Right lobe of liver (tissue), 6 donors: ENCODE results near the gene FOXP1. TPM values are rescaled to one million over a fixed set of nuclear protein-coding genes. Genes with fewer than 3 reads are reported as not detected.

Experiments
- ATAC-seq, 4 donors: fragments of 200-7000 bp; cut with Tn5 transposase; one replicate each; pipeline ENCODE4 v1.9.1; 2020; ENCODE audit warnings: mild to moderate bottlenecking in 4 of 4, moderate library complexity in 4 of 4
- DNase-seq, 3 donors: peaks; one replicate each; pipeline ENCODE4 v3.0.0-alpha.2; 2020
- H3K27ac ChIP-seq, 3 donors: fragments of 200-600 bp; one replicate each; pipeline ENCODE4 v1.8.0; 2022
- H3K27me3 ChIP-seq, 2 donors: fragments of 200-600 bp; one replicate each; pipeline ENCODE4 v1.8.0; 2022
- H3K36me3 ChIP-seq, 4 donors: fragments of 200-600 bp; sonication (generic) in 1 of 4; one replicate each; pipeline versions ENCODE4 v1.5.1 to v1.8.0; 2017 to 2022; ENCODE audit warnings: control low read depth in 1 of 4
- H3K4me1 ChIP-seq, 4 donors: fragments of 200-600 bp; sonication (generic) in 1 of 4; one replicate each; pipeline versions ENCODE4 v1.5.1 to v1.8.0; 2017 to 2022; ENCODE audit warnings: control low read depth in 1 of 4
- H3K4me3 ChIP-seq, 3 donors: fragments of 200-600 bp; one replicate each; pipeline ENCODE4 v1.8.0; 2022
- H3K9me3 ChIP-seq, 4 donors: fragments of 200-600 bp; sonication (generic) in 1 of 4; one replicate each; pipeline versions ENCODE4 v1.5.1 to v1.8.0; 2017 to 2022; ENCODE audit warnings: control low read depth in 1 of 4
- CTCF ChIP-seq, 4 donors: fragments of 200-600 bp in 3 of 4; fragments of 450-650 bp in 1 of 4; IDR thresholded peaks; one replicate each; pipeline versions ENCODE4 v1.5.1 to v1.8.0; 2016 to 2022; ENCODE audit warnings: antibody characterized with exemption in 4 of 4, mild to moderate bottlenecking in 2 of 4
- POLR2A ChIP-seq: fragments of 450-650 bp; IDR thresholded peaks from one replicate; pipeline ENCODE4 v1.6.1; 2017; ENCODE audit warnings: antibody characterized with exemption, mild to moderate bottlenecking
- WGBS: methylation state at CpG from one replicate; pipeline ENCODE4 v1.1.6; 2018; ENCODE audit warnings: low coverage, low lambda C conversion rate; ENCODE audit not compliant: insufficient coverage; ENCODE audit errors: missing lambda C conversion rate; 5-methylcytosine and 5-hydroxymethylcytosine counted together
- intact Hi-C, 2 donors: fragments of 100-400 bp; cut with DNase I; formaldehyde crosslinking; loops; one replicate each; pipeline versions ENCODE4 v1.11.2 to v1.14.1; 2022
- total RNA-seq, 6 experiments: library from RNA; depleted of rRNA in 2 of 6; stranded (reverse); fragments of >200 nt in 2 of 6; fragmentation: NEBNext Ultra II Directional in 3 of 6; extraction: Animal tissue kit (Norgen Biotek cat#: 25700) in 3 of 6; gene quantifications; one replicate each; pipeline versions ENCODE4 v1.1.0 to v1.2.4, GENCODE V29; 2016 to 2023
- donor health status: DM: no; HTN: yes; CAD: no.
- donor health status: DM: no; HTN: no; CAD: no.
- donor health status: DM: no; HTN: no; CAD: no.
- donor health status: DM: no; HTN: yes; CAD: no.
- donor health status: DM: no; HTN: yes; CAD: no.

FOXP1 gene
- total RNA-seq, 6 experiments from 2014 or later, result 26.7 to 47.7 (median 35.2) TPM

DNA sequence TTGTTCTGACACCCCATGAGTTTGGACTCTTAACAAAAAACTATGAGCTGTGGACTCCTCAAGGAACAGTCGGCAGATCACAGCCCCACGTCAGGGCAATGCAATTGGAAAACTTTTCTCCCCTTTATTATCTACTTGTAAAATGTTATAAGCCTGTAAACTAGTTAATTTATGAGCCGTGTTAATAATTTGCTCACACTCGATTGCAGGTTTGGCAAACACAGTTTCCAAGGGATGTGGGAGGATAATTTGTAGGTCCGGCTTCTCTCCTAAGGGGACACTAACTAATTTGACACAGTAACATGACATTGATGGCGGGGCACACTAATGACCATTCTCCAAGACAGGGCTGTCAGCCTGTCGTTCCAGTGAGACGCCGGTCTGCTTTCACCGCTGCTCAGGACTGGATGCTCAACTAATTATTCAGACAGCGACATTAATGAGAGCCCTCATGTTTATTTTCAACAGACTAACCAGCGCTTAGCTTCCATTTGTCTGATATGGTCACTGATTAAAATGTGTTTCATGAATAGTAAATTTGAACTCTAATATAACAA, 222.1 kb downstream of the FOXP1 start:
- TF ChIP-seq CTCF (IDR thresholded peaks at IDR 0.05), result no peak
- no peak for TF ChIP-seq POLR2A
- WGBS, result 66% methylated on average over 12 of the region's 12 CpGs
- Histone ChIP-seq H3K9me3 (no peaks in the 10 kb centered on the region), H3K27ac (no peak overlapping the region), H3K36me3 (peaks cover 0 to 10% (median 1%) of the 10 kb centered on the region in 4 donors), H3K4me1 (no peaks in the 10 kb centered on the region), H3K4me3 (no peak overlapping the region), H3K27me3 (no peaks in the 10 kb centered on the region)
- intact Hi-C loops, result no loop called here
- ATAC-seq, result no peak
- no peak for DNase-seq

GRCh38 chr3:71360764-71361163, 222.8 kb downstream of the FOXP1 start:
- intact Hi-C loops, result no loop called here
- H3K27me3 ChIP-seq, result no peaks in the 10 kb centered on the region
- no peaks in the 10 kb centered on the region for H3K9me3 ChIP-seq
- 86% methylated on average over 2 of the region's 2 CpGs for WGBS
- TF ChIP-seq POLR2A (no peak), CTCF (IDR thresholded peaks at IDR 0.05) (no peak)
- no peak overlapping the region for H3K27ac ChIP-seq
- ATAC-seq, result no peak
- DNase-seq, result no peak
- H3K4me1 ChIP-seq, result no peaks in the 10 kb centered on the region
- peaks cover 0 to 10% (median 1%) of the 10 kb centered on the region in 4 donors for H3K36me3 ChIP-seq
- H3K4me3 ChIP-seq, result no peak overlapping the region

DNA sequence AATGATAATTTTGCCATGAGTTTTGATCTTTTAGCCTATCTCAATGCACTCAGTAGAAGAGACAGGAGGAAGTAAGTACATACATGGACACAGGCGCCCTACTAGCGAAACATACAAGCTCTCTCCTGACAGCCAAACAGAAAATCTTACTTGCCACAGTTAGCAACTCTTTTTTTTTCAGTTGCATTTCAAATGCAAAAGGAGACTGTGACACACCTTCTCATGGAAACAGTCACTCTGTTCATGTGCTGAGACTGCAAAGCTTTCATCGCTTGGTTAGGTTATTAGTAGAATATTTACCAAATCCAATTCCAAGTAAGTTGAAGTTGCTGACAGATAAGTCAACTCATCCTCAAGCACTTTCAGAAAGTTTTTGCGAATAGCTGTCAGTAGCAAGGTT, 223.3 kb downstream of the FOXP1 start:
- Histone ChIP-seq H3K36me3 (peaks cover 0 to 10% (median 1%) of the 10 kb centered on the region in 4 donors), H3K27me3 (no peaks in the 10 kb centered on the region), H3K27ac (no peak overlapping the region), H3K4me1 (no peaks in the 10 kb centered on the region), H3K9me3 (no peaks in the 10 kb centered on the region), H3K4me3 (no peak overlapping the region)
- intact Hi-C loops, result no loop called here
- ATAC-seq, result no peak
- no peak for TF ChIP-seq CTCF (IDR thresholded peaks at IDR 0.05)
- TF ChIP-seq POLR2A, result no peak
- 81% methylated on average over 4 of the region's 4 CpGs for WGBS
- no peak for DNase-seq

DNA sequence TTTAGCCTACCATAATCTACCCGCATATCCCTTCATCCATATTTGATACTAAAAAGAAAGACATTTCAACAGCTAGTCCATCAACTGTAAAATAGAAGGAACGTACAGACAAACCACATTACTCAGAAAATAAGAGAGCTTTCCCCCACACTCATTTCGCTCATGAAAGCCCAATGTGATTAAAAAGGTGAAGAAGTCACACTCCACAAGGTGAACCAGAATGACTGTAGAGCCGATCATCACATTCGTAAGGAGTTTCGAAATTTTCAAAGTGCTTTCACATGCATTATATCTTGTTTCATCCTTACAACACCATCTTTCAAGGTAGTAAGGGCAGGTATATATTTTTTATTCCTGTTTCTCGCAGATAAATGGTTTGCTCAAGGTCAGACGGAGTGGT, 225.3 kb downstream of the FOXP1 start:
- H3K9me3 ChIP-seq, result no peaks in the 10 kb centered on the region
- no peak overlapping the region for H3K27ac ChIP-seq
- TF ChIP-seq CTCF (IDR thresholded peaks at IDR 0.05) (no peak), POLR2A (no peak)
- 92% methylated on average over 8 of the region's 8 CpGs for WGBS
- no peaks in the 10 kb centered on the region for H3K4me1 ChIP-seq
- DNase-seq, result no peak
- ATAC-seq, result no peak
- H3K4me3 ChIP-seq, result no peak overlapping the region
- intact Hi-C loops, result no loop called here
- H3K27me3 ChIP-seq, result no peaks in the 10 kb centered on the region
- peaks cover 0 to 10% (median 1%) of the 10 kb centered on the region in 4 donors for H3K36me3 ChIP-seq

DNA sequence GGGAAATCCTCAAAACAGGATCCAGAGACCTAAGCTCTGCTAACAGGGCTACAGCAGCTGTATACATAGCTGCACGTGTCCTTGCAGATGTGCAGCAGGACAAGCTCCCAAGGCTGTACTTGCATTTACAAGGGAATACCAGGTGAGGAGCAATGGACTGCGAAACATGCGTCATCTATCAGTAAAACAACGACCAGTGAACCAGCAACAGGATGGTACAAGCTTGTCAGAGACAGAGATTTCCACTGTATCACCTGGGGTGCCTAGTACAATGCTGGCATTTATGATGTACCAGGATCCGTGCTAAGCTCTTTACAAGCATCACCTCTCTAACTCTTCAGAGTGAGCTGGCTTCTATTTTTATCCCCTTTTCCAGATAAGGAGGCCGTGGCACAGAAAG, 227.3 kb downstream of the FOXP1 start:
- Histone ChIP-seq H3K4me3 (no peak overlapping the region), H3K27me3 (no peaks in the 10 kb centered on the region), H3K4me1 (peaks cover 0 to 4% (median 0%) of the 10 kb centered on the region in 4 donors), H3K9me3 (no peaks in the 10 kb centered on the region), H3K36me3 (peaks cover 0 to 10% (median 1%) of the 10 kb centered on the region in 4 donors), H3K27ac (no peak overlapping the region)
- WGBS, result 87% methylated on average over 3 of the region's 6 CpGs
- ATAC-seq (no peak), DNase-seq (no peak)
- intact Hi-C loops, result no loop called here
- TF ChIP-seq CTCF (IDR thresholded peaks at IDR 0.05) (no peak), POLR2A (no peak)
